ENCODE data around the gene PIK3C2G. TPM values are rescaled to one million over a fixed set of nuclear protein-coding genes. Genes with fewer than 3 reads are reported as not detected.

Gene PIK3C2G, protein sequence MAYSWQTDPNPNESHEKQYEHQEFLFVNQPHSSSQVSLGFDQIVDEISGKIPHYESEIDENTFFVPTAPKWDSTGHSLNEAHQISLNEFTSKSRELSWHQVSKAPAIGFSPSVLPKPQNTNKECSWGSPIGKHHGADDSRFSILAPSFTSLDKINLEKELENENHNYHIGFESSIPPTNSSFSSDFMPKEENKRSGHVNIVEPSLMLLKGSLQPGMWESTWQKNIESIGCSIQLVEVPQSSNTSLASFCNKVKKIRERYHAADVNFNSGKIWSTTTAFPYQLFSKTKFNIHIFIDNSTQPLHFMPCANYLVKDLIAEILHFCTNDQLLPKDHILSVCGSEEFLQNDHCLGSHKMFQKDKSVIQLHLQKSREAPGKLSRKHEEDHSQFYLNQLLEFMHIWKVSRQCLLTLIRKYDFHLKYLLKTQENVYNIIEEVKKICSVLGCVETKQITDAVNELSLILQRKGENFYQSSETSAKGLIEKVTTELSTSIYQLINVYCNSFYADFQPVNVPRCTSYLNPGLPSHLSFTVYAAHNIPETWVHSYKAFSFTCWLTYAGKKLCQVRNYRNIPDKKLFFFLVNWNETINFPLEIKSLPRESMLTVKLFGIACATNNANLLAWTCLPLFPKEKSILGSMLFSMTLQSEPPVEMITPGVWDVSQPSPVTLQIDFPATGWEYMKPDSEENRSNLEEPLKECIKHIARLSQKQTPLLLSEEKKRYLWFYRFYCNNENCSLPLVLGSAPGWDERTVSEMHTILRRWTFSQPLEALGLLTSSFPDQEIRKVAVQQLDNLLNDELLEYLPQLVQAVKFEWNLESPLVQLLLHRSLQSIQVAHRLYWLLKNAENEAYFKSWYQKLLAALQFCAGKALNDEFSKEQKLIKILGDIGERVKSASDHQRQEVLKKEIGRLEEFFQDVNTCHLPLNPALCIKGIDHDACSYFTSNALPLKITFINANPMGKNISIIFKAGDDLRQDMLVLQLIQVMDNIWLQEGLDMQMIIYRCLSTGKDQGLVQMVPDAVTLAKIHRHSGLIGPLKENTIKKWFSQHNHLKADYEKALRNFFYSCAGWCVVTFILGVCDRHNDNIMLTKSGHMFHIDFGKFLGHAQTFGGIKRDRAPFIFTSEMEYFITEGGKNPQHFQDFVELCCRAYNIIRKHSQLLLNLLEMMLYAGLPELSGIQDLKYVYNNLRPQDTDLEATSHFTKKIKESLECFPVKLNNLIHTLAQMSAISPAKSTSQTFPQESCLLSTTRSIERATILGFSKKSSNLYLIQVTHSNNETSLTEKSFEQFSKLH (N-terminal part only)
- total RNA-seq, result not detected

DNA sequence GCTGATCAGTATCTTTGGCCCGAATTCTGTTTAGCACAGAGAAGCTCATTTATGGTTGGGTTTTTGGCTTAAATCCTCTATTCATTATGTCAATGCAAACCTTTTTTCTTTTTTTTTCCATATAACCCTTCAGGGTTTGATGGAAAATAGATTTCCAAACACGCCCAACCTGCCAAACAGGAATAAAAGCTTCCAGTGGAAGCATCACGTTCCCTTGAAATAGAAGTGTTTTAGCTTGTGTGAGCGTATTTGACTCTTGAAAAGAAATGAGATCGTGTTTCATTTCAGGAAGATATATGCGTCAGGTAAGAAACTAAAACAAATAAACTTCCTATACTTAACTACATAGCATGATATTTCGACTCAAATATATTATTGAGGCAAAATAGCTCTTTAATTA is at the start of gene PIK3C2G:
Gene PIK3C2G, plus strand, starts transcription at position 246 of the 400 bp plus-strand sequence. CDS start 20,564 bp downstream, outside the sequence.

Other genes with a start within 250 kb of the PIK3C2G start
- not detected for gene RERGL, start 171.3 kb upstream of the PIK3C2G start, total RNA-seq

All from melanocyte of skin (primary cell).